Kasumi-1 (cell line): ENCODE data around the gene TMCO4.
A peak's percentile ranks its signal among the peaks of the same experiment; 100 is the strongest.

Experiments
- DNase-seq, 2 experiments: peaks; one replicate each; lab custom pipeline; 2025; lab: John Stamatoyannopoulos, UW

Gene TMCO4

GRCh38 chr1:19775317-19775716 lies 24.4 kb downstream of the TMCO4 start:
- no peak for DNase-seq

GRCh38 chr1:19774180-19774785 lies 25.4 kb downstream of the TMCO4 start:
- DNase-seq = no peak

- DNase-seq = no peak
Observed at GRCh38 chr1:19773485-19773884, 26.2 kb downstream of the TMCO4 start.

- DNase-seq = no peak
Observed at GRCh38 chr1:19772053-19772452, 27.7 kb downstream of the TMCO4 start.

- no peak for DNase-seq
Observed at GRCh38 chr1:19771350-19771749, 28.4 kb downstream of the TMCO4 start.

GRCh38 chr1:19770436-19771190 lies 29.1 kb downstream of the TMCO4 start:
- DNase-seq = no peak

GRCh38 chr1:19769211-19769932 lies 30.3 kb downstream of the TMCO4 start:
- DNase-seq = no peak

GRCh38 chr1:19768353-19769210 lies 31.1 kb downstream of the TMCO4 start:
- no peak for DNase-seq

GRCh38 chr1:19765623-19766022 lies 34.1 kb downstream of the TMCO4 start:
- no peak for DNase-seq

GRCh38 chr1:19764848-19765247 lies 34.9 kb downstream of the TMCO4 start:
- DNase-seq = no peak

- peak; percentile 27 to 40 for DNase-seq
Observed at GRCh38 chr1:19762175-19762779, 37.4 kb downstream of the TMCO4 start.

- DNase-seq = no peak
Observed at GRCh38 chr1:19759740-19760089, 40.0 kb downstream of the TMCO4 start.

- DNase-seq = no peak
Observed at GRCh38 chr1:19758227-19758830, 41.4 kb downstream of the TMCO4 start.

- no peak for DNase-seq
Observed at GRCh38 chr1:19757641-19758040, 42.1 kb downstream of the TMCO4 start.

GRCh38 chr1:19756480-19756879 lies 43.2 kb downstream of the TMCO4 start:
- DNase-seq = no peak

GRCh38 chr1:19754482-19754881 lies 45.2 kb downstream of the TMCO4 start:
- no peak for DNase-seq

- no peak for DNase-seq
Observed at GRCh38 chr1:19752083-19752696, 47.5 kb downstream of the TMCO4 start.

GRCh38 chr1:19750882-19751276 lies 48.8 kb downstream of the TMCO4 start:
- no peak for DNase-seq

- no peak for DNase-seq
Observed at GRCh38 chr1:19750101-19750881, 49.4 kb downstream of the TMCO4 start.

GRCh38 chr1:19749685-19750084 lies 50.0 kb downstream of the TMCO4 start:
- DNase-seq = no peak
